ENCODE measurements around the gene KCTD4. TPM values are rescaled to one million over a fixed set of nuclear protein-coding genes. Genes with fewer than 3 reads are reported as not detected.
"Not testable (repeated sequence)": the region's sequence is repeated elsewhere in the genome, so short reads cannot be mapped to it uniquely, and the experiment has no call there.

Gene KCTD4
- 0.04 TPM for total RNA-seq
- under 1 TPM in 5 of 8 donors, not detected in 3; 0.09 to 0.53 (median 0.24) TPM for polyA plus RNA-seq (ENCODE audit: insufficient read depth in 1 of 8, insufficient read length in 8 of 8, low replicate concordance in 1 of 8)
- long read RNA-seq, donor 1, partial matches to known transcripts: 0 of 1 reads
- long read RNA-seq, donor 1, other reads (novel, unspliced or antisense): 0 of 1 reads
- long read RNA-seq, donor 2: 0 reads
- long read RNA-seq, donor 3: 0 reads
- long read RNA-seq, donor 4: 0 reads
- long read RNA-seq, donor 5, partial matches to known transcripts: 88 of 150 reads
- long read RNA-seq, donor 5, other reads (novel, unspliced or antisense): 60 of 150 reads
- long read RNA-seq, donor 6, partial matches to known transcripts: 112 of 151 reads
- long read RNA-seq, donor 6, other reads (novel, unspliced or antisense): 39 of 151 reads
- long read RNA-seq, donor 7, partial matches to known transcripts: 101 of 101 reads
- long read RNA-seq, donor 7, other reads (novel, unspliced or antisense): 0 of 101 reads
- long read RNA-seq, donor 8, partial matches to known transcripts: 33 of 82 reads
- long read RNA-seq, donor 8, other reads (novel, unspliced or antisense): 49 of 82 reads
- long read RNA-seq, donor 9, partial matches to known transcripts: 26 of 35 reads
- long read RNA-seq, donor 9, other reads (novel, unspliced or antisense): 9 of 35 reads
- long read RNA-seq, donor 10, partial matches to known transcripts: 52 of 113 reads
- long read RNA-seq, donor 10, other reads (novel, unspliced or antisense): 61 of 113 reads
- long read RNA-seq, donor 11: 0 reads

GRCh38 chr13:45200701-45201232 is at the start of gene KCTD4:
KCTD4 (minus strand) TSS chr13:45201045; CDS start chr13:45194567, 6,478 bp downstream.
- WGBS (ENCODE audit: insufficient coverage): 90% methylated on average over 2 of the region's 2 CpGs
- H3K36me3 ChIP-seq (ENCODE audit: control insufficient read depth, insufficient read depth, low read length): no peaks in the 10 kb centered on the region
- no peak within 1 kb of the TSS for H3K4me3 ChIP-seq (ENCODE audit: low read length)
- H3K4me1 ChIP-seq (ENCODE audit: control insufficient read depth, insufficient read depth, low read length): no peaks in the 10 kb centered on the region
- no peaks in the 10 kb centered on the region for H3K27me3 ChIP-seq (ENCODE audit: control insufficient read depth, insufficient read depth, low read length)
- no peak within 1 kb of the TSS for H3K27ac ChIP-seq (ENCODE audit: low read length)
- DNase-seq: no peak
- H3K9me3 ChIP-seq (replicated peaks; ENCODE audit: control insufficient read depth, low read depth, low read length): no peaks in the 10 kb centered on the region

- Histone ChIP-seq H3K36me3 (ENCODE audit: control insufficient read depth, insufficient read depth, low read length) (peaks cover 3% of the 10 kb centered on the region), H3K4me3 (ENCODE audit: low read length) (no peak overlapping the region), H3K27me3 (ENCODE audit: control insufficient read depth, insufficient read depth, low read length) (no peaks in the 10 kb centered on the region), H3K9me3 (replicated peaks; ENCODE audit: control insufficient read depth, low read depth, low read length) (no peaks in the 10 kb centered on the region), H3K4me1 (ENCODE audit: control insufficient read depth, insufficient read depth, low read length) (no peaks in the 10 kb centered on the region), H3K27ac (ENCODE audit: low read length) (no peak overlapping the region)
- no peak for DNase-seq
- 100% methylated on average over 1 of the region's 3 CpGs for WGBS (ENCODE audit: insufficient coverage)
These were observed 48.8 kb upstream of the KCTD4 start for GRCh38 chr13:45249662-45250061.

- not testable (repeated sequence) for DNase-seq; H3K27ac ChIP-seq (ENCODE audit: low read length); H3K4me1 ChIP-seq (ENCODE audit: control insufficient read depth, insufficient read depth, low read length); H3K36me3 ChIP-seq (ENCODE audit: control insufficient read depth, insufficient read depth, low read length); H3K4me3 ChIP-seq (ENCODE audit: low read length); H3K9me3 ChIP-seq (replicated peaks; ENCODE audit: control insufficient read depth, low read depth, low read length); H3K27me3 ChIP-seq (ENCODE audit: control insufficient read depth, insufficient read depth, low read length)
- 92% methylated on average over 4 of the region's 7 CpGs for WGBS (ENCODE audit: insufficient coverage)
These were observed 43.9 kb upstream of the KCTD4 start for GRCh38 chr13:45244736-45245135.

GRCh38 chr13:45243077-45243476 is 42.2 kb upstream of the KCTD4 start:
- Histone ChIP-seq H3K4me3 (ENCODE audit: low read length) (no peak overlapping the region), H3K36me3 (ENCODE audit: control insufficient read depth, insufficient read depth, low read length) (no peaks in the 10 kb centered on the region), H3K27ac (ENCODE audit: low read length) (no peak overlapping the region), H3K27me3 (ENCODE audit: control insufficient read depth, insufficient read depth, low read length) (no peaks in the 10 kb centered on the region), H3K4me1 (ENCODE audit: control insufficient read depth, insufficient read depth, low read length) (peaks cover 5% of the 10 kb centered on the region), H3K9me3 (replicated peaks; ENCODE audit: control insufficient read depth, low read depth, low read length) (no peaks in the 10 kb centered on the region)
- 72% methylated on average over 3 of the region's 8 CpGs for WGBS (ENCODE audit: insufficient coverage)
- DNase-seq: peak; percentile 6

GRCh38 chr13:45242524-45242923 is 41.7 kb upstream of the KCTD4 start:
- Histone ChIP-seq H3K4me1 (ENCODE audit: control insufficient read depth, insufficient read depth, low read length) (peaks cover 5% of the 10 kb centered on the region), H3K27me3 (ENCODE audit: control insufficient read depth, insufficient read depth, low read length) (no peaks in the 10 kb centered on the region), H3K36me3 (ENCODE audit: control insufficient read depth, insufficient read depth, low read length) (no peaks in the 10 kb centered on the region), H3K9me3 (replicated peaks; ENCODE audit: control insufficient read depth, low read depth, low read length) (no peaks in the 10 kb centered on the region), H3K27ac (ENCODE audit: low read length) (no peak overlapping the region), H3K4me3 (ENCODE audit: low read length) (no peak overlapping the region)
- WGBS (ENCODE audit: insufficient coverage): no CpG with 5 or more reads among the region's 1 CpG
- DNase-seq: no peak

- H3K27me3 ChIP-seq (ENCODE audit: control insufficient read depth, insufficient read depth, low read length): no peaks in the 10 kb centered on the region
- peaks cover 5% of the 10 kb centered on the region for H3K4me1 ChIP-seq (ENCODE audit: control insufficient read depth, insufficient read depth, low read length)
- 14% methylated on average over 1 of the region's 3 CpGs for WGBS (ENCODE audit: insufficient coverage)
- H3K4me3 ChIP-seq (ENCODE audit: low read length): no peak overlapping the region
- peak; percentile 30 for DNase-seq
- no peaks in the 10 kb centered on the region for H3K9me3 ChIP-seq (replicated peaks; ENCODE audit: control insufficient read depth, low read depth, low read length)
- H3K27ac ChIP-seq (ENCODE audit: low read length): no peak overlapping the region
- H3K36me3 ChIP-seq (ENCODE audit: control insufficient read depth, insufficient read depth, low read length): no peaks in the 10 kb centered on the region
These were observed 41.2 kb upstream of the KCTD4 start for GRCh38 chr13:45242070-45242469.

- H3K27me3 ChIP-seq (ENCODE audit: control insufficient read depth, insufficient read depth, low read length): no peaks in the 10 kb centered on the region
- H3K4me3 ChIP-seq (ENCODE audit: low read length): no peak overlapping the region
- DNase-seq: no peak
- H3K27ac ChIP-seq (ENCODE audit: low read length): no peak overlapping the region
- H3K9me3 ChIP-seq (replicated peaks; ENCODE audit: control insufficient read depth, low read depth, low read length): no peaks in the 10 kb centered on the region
- H3K4me1 ChIP-seq (ENCODE audit: control insufficient read depth, insufficient read depth, low read length): peaks cover 5% of the 10 kb centered on the region
- H3K36me3 ChIP-seq (ENCODE audit: control insufficient read depth, insufficient read depth, low read length): no peaks in the 10 kb centered on the region
These were observed 39.3 kb upstream of the KCTD4 start for GRCh38 chr13:45240143-45240542.

GRCh38 chr13:45238945-45239795 is 38.3 kb upstream of the KCTD4 start:
- Histone ChIP-seq H3K4me3 (ENCODE audit: low read length) (no peak overlapping the region), H3K9me3 (replicated peaks; ENCODE audit: control insufficient read depth, low read depth, low read length) (no peaks in the 10 kb centered on the region), H3K4me1 (ENCODE audit: control insufficient read depth, insufficient read depth, low read length) (peaks cover 5% of the 10 kb centered on the region), H3K36me3 (ENCODE audit: control insufficient read depth, insufficient read depth, low read length) (no peaks in the 10 kb centered on the region), H3K27me3 (ENCODE audit: control insufficient read depth, insufficient read depth, low read length) (no peaks in the 10 kb centered on the region), H3K27ac (ENCODE audit: low read length) (no peak overlapping the region)
- DNase-seq: no peak
- WGBS (ENCODE audit: insufficient coverage): 100% methylated on average over 1 of the region's 4 CpGs

- Histone ChIP-seq H3K27me3 (ENCODE audit: control insufficient read depth, insufficient read depth, low read length) (no peaks in the 10 kb centered on the region), H3K4me3 (ENCODE audit: low read length) (no peak overlapping the region), H3K4me1 (ENCODE audit: control insufficient read depth, insufficient read depth, low read length) (no peaks in the 10 kb centered on the region), H3K36me3 (ENCODE audit: control insufficient read depth, insufficient read depth, low read length) (no peaks in the 10 kb centered on the region), H3K27ac (ENCODE audit: low read length) (no peak overlapping the region), H3K9me3 (replicated peaks; ENCODE audit: control insufficient read depth, low read depth, low read length) (no peaks in the 10 kb centered on the region)
- WGBS (ENCODE audit: insufficient coverage): no CpG with 5 or more reads among the region's 2 CpGs
- no peak for DNase-seq
These were observed 31.7 kb upstream of the KCTD4 start for GRCh38 chr13:45232591-45232990.
